ENCODE data around the gene PARN.

DNA sequence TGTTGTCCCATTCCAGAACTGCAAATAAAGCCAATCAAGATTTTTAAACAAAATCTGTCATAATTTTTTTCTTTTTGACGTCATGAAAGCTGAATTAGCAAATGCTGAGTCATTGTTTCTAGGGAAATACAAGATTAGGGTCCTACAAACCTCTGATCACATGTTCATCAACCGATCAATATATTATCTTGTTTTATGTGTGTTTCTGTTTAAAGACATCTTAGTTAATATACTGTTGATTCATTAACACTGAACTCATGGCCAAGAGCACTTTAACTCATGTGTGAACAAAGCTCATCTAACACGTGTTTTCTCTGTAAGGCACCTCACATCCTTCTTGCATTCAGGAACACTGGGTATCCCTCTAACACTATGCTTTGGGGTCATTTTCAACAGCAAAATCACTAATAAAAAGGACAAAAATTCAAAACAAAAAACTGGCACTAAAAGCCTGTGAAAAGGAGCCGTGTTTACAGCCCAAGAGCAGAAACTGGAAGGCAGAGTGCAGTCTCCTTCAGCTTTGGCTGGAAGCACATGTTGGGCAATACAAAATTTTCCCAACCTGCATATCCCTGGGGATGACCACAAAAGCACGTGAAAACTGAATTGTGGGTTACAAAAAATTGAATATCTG lies 102.5 kb downstream of the PARN start:
- TF ChIP-seq, protein P1, sequence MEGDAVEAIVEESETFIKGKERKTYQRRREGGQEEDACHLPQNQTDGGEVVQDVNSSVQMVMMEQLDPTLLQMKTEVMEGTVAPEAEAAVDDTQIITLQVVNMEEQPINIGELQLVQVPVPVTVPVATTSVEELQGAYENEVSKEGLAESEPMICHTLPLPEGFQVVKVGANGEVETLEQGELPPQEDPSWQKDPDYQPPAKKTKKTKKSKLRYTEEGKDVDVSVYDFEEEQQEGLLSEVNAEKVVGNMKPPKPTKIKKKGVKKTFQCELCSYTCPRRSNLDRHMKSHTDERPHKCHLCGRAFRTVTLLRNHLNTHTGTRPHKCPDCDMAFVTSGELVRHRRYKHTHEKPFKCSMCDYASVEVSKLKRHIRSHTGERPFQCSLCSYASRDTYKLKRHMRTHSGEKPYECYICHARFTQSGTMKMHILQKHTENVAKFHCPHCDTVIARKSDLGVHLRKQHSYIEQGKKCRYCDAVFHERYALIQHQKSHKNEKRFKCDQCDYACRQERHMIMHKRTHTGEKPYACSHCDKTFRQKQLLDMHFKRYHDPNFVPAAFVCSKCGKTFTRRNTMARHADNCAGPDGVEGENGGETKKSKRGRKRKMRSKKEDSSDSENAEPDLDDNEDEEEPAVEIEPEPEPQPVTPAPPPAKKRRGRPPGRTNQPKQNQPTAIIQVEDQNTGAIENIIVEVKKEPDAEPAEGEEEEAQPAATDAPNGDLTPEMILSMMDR (conservative IDR thresholded peaks at IDR 0.05 in 1 of 2, IDR thresholded peaks at IDR 0.05 in 1 of 2; ENCODE audit: low read depth in 1 of 2, low read length in 2 of 2), result no peak
- no peak for TF ChIP-seq EZH2 (IDR thresholded peaks at IDR 0.05; ENCODE audit: low read length, missing control alignments)
